Measurements from ENCODE around the gene OPRM1. TPM values are rescaled to one million over a fixed set of nuclear protein-coding genes. Genes with fewer than 3 reads are reported as not detected.

Gene OPRM1
- total RNA-seq, 5 donors from 2014 or later (not counting 1 experiment from before 2014, with no cell fraction given), result not detected

DNA sequence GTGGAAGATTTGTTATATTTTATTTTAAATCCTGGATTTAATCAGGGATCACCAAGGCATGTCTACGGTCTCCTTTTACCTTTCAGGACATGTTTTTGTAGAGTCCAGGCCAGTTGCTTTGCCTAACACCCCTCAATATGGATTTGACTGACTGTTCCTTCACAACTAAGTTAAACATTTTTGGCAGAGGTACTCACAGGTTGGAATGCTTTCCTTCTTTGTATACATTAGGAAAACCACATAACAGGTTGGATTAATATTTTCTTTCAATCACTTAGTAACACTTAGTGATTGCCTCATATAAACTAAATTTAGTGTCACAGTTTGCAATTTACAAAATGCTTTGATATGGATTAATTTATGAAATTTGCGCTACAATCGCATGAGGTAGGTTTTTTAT lies 253.0 kb downstream of the OPRM1 start:
- Histone ChIP-seq H3K4me1 (ENCODE audit: control insufficient read depth in 1 of 2, extremely low read depth in 1 of 2, insufficient read depth in 2 of 2, low read length in 2 of 2) (no peaks in the 10 kb centered on the region), H3K4me3 (ENCODE audit: control insufficient read depth in 1 of 2, extremely low read depth in 1 of 2, low read length in 1 of 2) (no peak overlapping the region), H3K9me3 (no peaks in the 10 kb centered on the region), H3K36me3 (ENCODE audit: control insufficient read depth in 2 of 2, extremely low read depth in 1 of 2, insufficient read depth in 1 of 2, low read length in 1 of 2) (no peaks in the 10 kb centered on the region), H3K27ac (ENCODE audit: low read length) (no peak overlapping the region), H3K27me3 (replicated peaks in 1 of 2; ENCODE audit: control insufficient read depth in 2 of 2, extremely low read depth in 1 of 2, insufficient read depth in 2 of 2, low read length in 1 of 2) (peaks cover 0 to 8% of the 10 kb centered on the region in 2 experiments)
- Mint-ChIP-seq H3K9me3 (peaks cover 0 to 3% (median 0%) of the 10 kb centered on the region in 3 donors), H3K4me1 (no peaks in the 10 kb centered on the region), H3K36me3 (no peaks in the 10 kb centered on the region), H3K27me3 (no peaks in the 10 kb centered on the region), H3K4me3 (no peak overlapping the region), H3K27ac (no peak overlapping the region)
- ATAC-seq (replicated peaks in 1 of 4) (no peak), DNase-seq (no peak)
- CTCF ChIA-PET, result no interaction called here
- POLR2A ChIA-PET, result interaction anchor here in 1 of 2 donors (0.6 kb wide), 1 partner anchor 52 kb away, joined by 4 read pairs; no protein-coding TSS in a partner anchor
- no CpG with 5 or more reads among the region's 3 CpGs for WGBS (ENCODE audit: insufficient coverage)

DNA sequence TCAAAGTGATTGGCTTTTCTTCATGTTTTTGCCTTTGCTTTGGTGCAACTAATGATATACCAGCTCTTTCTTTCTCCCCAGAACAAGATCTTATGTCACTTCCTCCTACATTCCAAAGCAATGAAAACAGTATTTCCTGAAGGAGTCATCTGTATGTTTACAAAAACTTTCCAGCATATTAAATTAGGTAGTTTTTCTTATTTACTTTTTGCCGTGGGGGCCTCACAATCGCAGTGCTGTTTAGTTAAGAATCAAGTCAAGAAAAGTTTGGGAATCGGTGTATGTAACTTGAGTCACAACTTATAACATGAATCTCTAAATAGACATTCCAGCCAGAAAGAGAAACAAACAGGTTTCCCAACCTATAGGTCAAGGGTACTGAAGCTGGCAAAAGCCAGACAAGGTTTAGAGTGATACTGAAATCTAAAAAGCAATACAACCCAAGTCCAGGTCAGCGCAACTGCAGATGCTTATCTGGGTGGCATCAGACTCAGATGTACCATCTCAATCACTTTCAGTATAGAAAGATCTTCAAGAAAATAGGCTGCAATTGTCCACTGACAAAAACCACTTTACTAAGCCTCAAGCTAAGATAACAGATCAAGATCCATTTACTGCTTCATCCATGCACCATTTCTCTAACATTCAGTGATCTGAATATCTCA lies 253.9 kb downstream of the OPRM1 start:
- Histone ChIP-seq H3K27ac (ENCODE audit: low read length) (no peak overlapping the region), H3K4me1 (ENCODE audit: control insufficient read depth in 1 of 2, extremely low read depth in 1 of 2, insufficient read depth in 2 of 2, low read length in 2 of 2) (no peaks in the 10 kb centered on the region), H3K27me3 (replicated peaks in 1 of 2; ENCODE audit: control insufficient read depth in 2 of 2, extremely low read depth in 1 of 2, insufficient read depth in 2 of 2, low read length in 1 of 2) (peaks cover 0 to 8% of the 10 kb centered on the region in 2 experiments), H3K36me3 (ENCODE audit: control insufficient read depth in 2 of 2, extremely low read depth in 1 of 2, insufficient read depth in 1 of 2, low read length in 1 of 2) (no peaks in the 10 kb centered on the region), H3K9me3 (no peaks in the 10 kb centered on the region), H3K4me3 (ENCODE audit: control insufficient read depth in 1 of 2, extremely low read depth in 1 of 2, low read length in 1 of 2) (no peak overlapping the region)
- ATAC-seq (replicated peaks in 1 of 4) (no peak), DNase-seq (no peak)
- ChIA-PET POLR2A (no interaction called here), CTCF (no interaction called here)
- WGBS (ENCODE audit: insufficient coverage), result 94% methylated on average over 2 of the region's 4 CpGs
- peaks cover 0 to 3% (median 0%) of the 10 kb centered on the region in 3 donors for H3K9me3 Mint-ChIP-seq
- H3K4me3 Mint-ChIP-seq, result no peak overlapping the region
- no peaks in the 10 kb centered on the region for H3K27me3 Mint-ChIP-seq
- H3K36me3 Mint-ChIP-seq, result no peaks in the 10 kb centered on the region
- no peak overlapping the region for H3K27ac Mint-ChIP-seq
- H3K4me1 Mint-ChIP-seq, result no peaks in the 10 kb centered on the region

DNA sequence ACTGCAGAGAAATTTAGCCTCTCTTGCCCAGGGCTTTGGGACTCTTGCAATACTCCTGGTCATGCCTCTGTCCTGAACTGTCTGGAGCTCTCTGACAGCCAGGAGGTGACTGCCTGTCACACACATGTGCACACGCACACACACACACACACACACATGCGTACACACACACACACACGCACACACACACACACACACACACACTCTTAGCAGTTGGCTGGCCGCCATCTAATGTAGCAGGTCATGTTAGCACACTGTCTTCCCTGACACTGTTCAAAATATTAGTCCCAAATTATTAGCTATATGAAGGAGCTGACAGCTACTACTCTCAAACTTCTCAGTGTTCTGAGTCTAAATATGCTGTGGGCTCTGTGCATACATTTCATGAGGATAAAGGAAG lies 256.7 kb downstream of the OPRM1 start:
- WGBS (ENCODE audit: insufficient coverage), result 53% methylated on average over 3 of the region's 4 CpGs
- ChIA-PET POLR2A (no interaction called here), CTCF (no interaction called here)
- Histone ChIP-seq H3K4me3 (ENCODE audit: control insufficient read depth in 1 of 2, extremely low read depth in 1 of 2, low read length in 1 of 2) (no peak overlapping the region), H3K36me3 (ENCODE audit: control insufficient read depth in 2 of 2, extremely low read depth in 1 of 2, insufficient read depth in 1 of 2, low read length in 1 of 2) (no peaks in the 10 kb centered on the region), H3K9me3 (no peaks in the 10 kb centered on the region), H3K27me3 (replicated peaks in 1 of 2; ENCODE audit: control insufficient read depth in 2 of 2, extremely low read depth in 1 of 2, insufficient read depth in 2 of 2, low read length in 1 of 2) (peaks cover 0 to 8% of the 10 kb centered on the region in 2 experiments), H3K4me1 (ENCODE audit: control insufficient read depth in 1 of 2, extremely low read depth in 1 of 2, insufficient read depth in 2 of 2, low read length in 2 of 2) (no peaks in the 10 kb centered on the region), H3K27ac (ENCODE audit: low read length) (no peak overlapping the region)
- Mint-ChIP-seq H3K9me3 (no peaks in the 10 kb centered on the region), H3K4me3 (no peak overlapping the region), H3K27me3 (peaks cover 0 to 3% of the 10 kb centered on the region in 2 donors), H3K4me1 (no peaks in the 10 kb centered on the region), H3K27ac (no peak overlapping the region), H3K36me3 (no peaks in the 10 kb centered on the region)
- ATAC-seq (replicated peaks in 1 of 4), result no peak
- DNase-seq, result no peak
